Measurements from ENCODE around the gene CNTN5. TPM values are rescaled to one million over a fixed set of nuclear protein-coding genes. Genes with fewer than 3 reads are reported as not detected.

Gene CNTN5
- total and polyA plus RNA-seq, 10 of the 15 experiments (the other 5 are each of a cell fraction or from before 2014, with no cell fraction given) = 0.01 TPM; not detected in 9

- Histone ChIP-seq H4K20me1 (ENCODE audit: control insufficient read depth, insufficient read depth) (no peaks in the 10 kb centered on the region), H3K36me3 (ENCODE audit: control insufficient read depth in 2 of 2, insufficient read depth in 2 of 2, low read length in 1 of 2) (no peaks in the 10 kb centered on the region), H3K27ac (ENCODE audit: control insufficient read depth, insufficient read depth) (no peak overlapping the region), H3K4me3 (no peak overlapping the region), H3K27me3 (replicated peaks in 1 of 2; ENCODE audit: control insufficient read depth in 2 of 2, insufficient read depth in 2 of 2, low read length in 1 of 2) (no peaks in the 10 kb centered on the region), H3K4me2 (ENCODE audit: control insufficient read depth, insufficient read depth) (no peak overlapping the region), H3K9me3 (replicated peaks; ENCODE audit: control insufficient read depth, insufficient read depth, low read length) (no peaks in the 10 kb centered on the region), H2AFZ (ENCODE audit: control insufficient read depth, low read depth, low read length) (no peak overlapping the region), H3K79me2 (ENCODE audit: control insufficient read depth, insufficient read depth, low read length) (no peaks in the 10 kb centered on the region), H3K9ac (ENCODE audit: control insufficient read depth, insufficient read depth, low read length) (no peak overlapping the region), H3K4me1 (ENCODE audit: control insufficient read depth, insufficient read depth, low read length) (no peaks in the 10 kb centered on the region)
- ChIA-PET CTCF (interaction anchor here (0.9 to 1.4 kb wide), 2 partner anchors 22 to 186 kb away, joined by 3 read pairs; no protein-coding TSS in a partner anchor), RAD21 (ENCODE audit: unreplicated experiment) (no interaction called here), POLR2A (no interaction called here), SMC1A (ENCODE audit: uncharacterized antibody, unreplicated experiment) (interaction anchor here (0.7 to 1.0 kb wide), 2 partner anchors 12 to 25 kb away, joined by 3 read pairs; no protein-coding TSS in a partner anchor)
- 23% methylated on average over 3 of the region's 3 CpGs for WGBS (ENCODE audit: insufficient coverage, insufficient replicate concordance, low lambda C conversion rate, missing lambda C conversion rate)
- in situ Hi-C loops (cut with MboI) (no loop called here), intact Hi-C loops (cut with micrococcal nuclease; ENCODE audit: unreplicated experiment) (no loop called here)
- no TSS peak for BruUV-seq (replicated peaks)
- DNase-seq (ENCODE audit: low read depth, low spot score) = no peak
- no peak for FAIRE-seq
- no peak for ATAC-seq
- TF ChIP-seq ZNF622 (IDR thresholded peaks at IDR 0.05) (no peak), SRF (IDR thresholded peaks at IDR 0.05; ENCODE audit: low read depth in 2 of 2, low read length in 2 of 2) (no peak), YY1 (IDR thresholded peaks at IDR 0.05; ENCODE audit: low read depth, low read length) (no peak), ZBTB33 (IDR thresholded peaks at IDR 0.05) (no peak), MYB (IDR thresholded peaks at IDR 0.05; ENCODE audit: borderline replicate concordance, low read depth, low read length) (no peak), JUNB (IDR thresholded peaks at IDR 0.05) (no peak), JUND (IDR thresholded peaks at IDR 0.05; ENCODE audit: low read depth, low read length) (no peak), RB1 (IDR thresholded peaks at IDR 0.05; ENCODE audit: borderline replicate concordance) (no peak), ZNF687 (IDR thresholded peaks at IDR 0.05) (no peak), KAT2A (conservative IDR thresholded peaks at IDR 0.05; ENCODE audit: control insufficient read depth, low read depth, low read length) (no peak), BHLHE40 (IDR thresholded peaks at IDR 0.05; ENCODE audit: borderline replicate concordance in 1 of 2, low read depth in 2 of 2, low read length in 1 of 2) (no peak), ZBED1 (IDR thresholded peaks at IDR 0.05; ENCODE audit: borderline replicate concordance) (no peak), HDGF (IDR thresholded peaks at IDR 0.05) (no peak), CTCF (IDR thresholded peaks at IDR 0.05 in 2 of 3, conservative IDR thresholded peaks at IDR 0.05 in 1 of 3; ENCODE audit: control insufficient read depth in 2 of 3, extremely low read depth in 1 of 3, insufficient read depth in 1 of 3, low read depth in 3 of 3, low read length in 3 of 3) (no peak)
Observed at GRCh38 chr11:99901175-99901574, 880.4 kb downstream of the CNTN5 start.
